ENCODE measurements around the gene TBC1D25.
A peak's percentile ranks its signal among the peaks of the same experiment; 100 is the strongest.
"Not testable (repeated sequence)": the region's sequence is repeated elsewhere in the genome, so short reads cannot be mapped to it uniquely, and the experiment has no call there.

The TBC1D25 gene

GRCh38 chrX:48522291-48522690, 17.2 kb upstream of the TBC1D25 start:
- Histone ChIP-seq H3K4me1 (ENCODE audit: control extremely low read depth in 1 of 4, control insufficient read depth in 4 of 4, insufficient read depth in 4 of 4, low read length in 3 of 4) (peaks cover 5 to 35% (median 20%) of the 10 kb centered on the region in 4 experiments), H3K27me3 (replicated peaks in 2 of 5; ENCODE audit: control insufficient read depth in 4 of 5, insufficient read depth in 5 of 5, low read length in 4 of 5) (no peaks in the 10 kb centered on the region), H3K27ac (ENCODE audit: insufficient read depth in 1 of 2, low read depth in 1 of 2, low read length in 2 of 2, poor library complexity in 1 of 2, severe bottlenecking in 2 of 2) (peak overlapping the region; percentile 55 to 80), H3K9me3 (ENCODE audit: control extremely low read depth in 1 of 5, control insufficient read depth in 4 of 5, insufficient read depth in 2 of 5, low read depth in 1 of 5, low read length in 4 of 5) (no peaks in the 10 kb centered on the region), H3K4me3 (ENCODE audit: control insufficient read depth in 1 of 7, extremely low read depth in 1 of 7, insufficient read depth in 4 of 7, low read depth in 2 of 7, low read length in 6 of 7) (peak overlapping the region; percentile 65 to 85 (median 80)), H3K36me3 (ENCODE audit: control insufficient read depth in 4 of 4, insufficient read depth in 4 of 4, low read length in 3 of 4) (peaks cover 0 to 18% (median 8%) of the 10 kb centered on the region in 4 experiments)
- WGBS (ENCODE audit: insufficient coverage): 27% methylated on average over 8 of the region's 10 CpGs
- CTCF ChIA-PET: no interaction called here
- POLR2A ChIA-PET: interaction anchor here (0.6 kb wide), 1 partner anchor 439 kb away, joined by 3 read pairs; no protein-coding TSS in a partner anchor
- no peak for DNase-seq

- Histone ChIP-seq H3K4me1 (ENCODE audit: control extremely low read depth in 1 of 4, control insufficient read depth in 4 of 4, insufficient read depth in 4 of 4, low read length in 3 of 4) (peaks cover 5 to 35% (median 20%) of the 10 kb centered on the region in 4 experiments), H3K27me3 (replicated peaks in 2 of 5; ENCODE audit: control insufficient read depth in 4 of 5, insufficient read depth in 5 of 5, low read length in 4 of 5) (no peaks in the 10 kb centered on the region), H3K4me3 (ENCODE audit: control insufficient read depth in 1 of 7, extremely low read depth in 1 of 7, insufficient read depth in 4 of 7, low read depth in 2 of 7, low read length in 6 of 7) (peak overlapping the region in 1 of 7 experiments; percentile 37), H3K9me3 (ENCODE audit: control extremely low read depth in 1 of 5, control insufficient read depth in 4 of 5, insufficient read depth in 2 of 5, low read depth in 1 of 5, low read length in 4 of 5) (no peaks in the 10 kb centered on the region), H3K36me3 (ENCODE audit: control insufficient read depth in 4 of 4, insufficient read depth in 4 of 4, low read length in 3 of 4) (peaks cover 0 to 27% (median 15%) of the 10 kb centered on the region in 4 experiments), H3K27ac (ENCODE audit: insufficient read depth in 1 of 2, low read depth in 1 of 2, low read length in 2 of 2, poor library complexity in 1 of 2, severe bottlenecking in 2 of 2) (no peak overlapping the region)
- DNase-seq: no peak
- POLR2A ChIA-PET: no interaction called here
- 79% methylated on average over 9 of the region's 12 CpGs for WGBS (ENCODE audit: insufficient coverage)
- CTCF ChIA-PET: no interaction called here
Observed at GRCh38 chrX:48523682-48524081, 15.8 kb upstream of the TBC1D25 start.

GRCh38 chrX:48525853-48526252, 13.7 kb upstream of the TBC1D25 start:
- POLR2A ChIA-PET; H3K27me3 ChIP-seq (replicated peaks in 2 of 5; ENCODE audit: control insufficient read depth in 4 of 5, insufficient read depth in 5 of 5, low read length in 4 of 5); CTCF ChIA-PET; DNase-seq; H3K4me3 ChIP-seq (ENCODE audit: control insufficient read depth in 1 of 7, extremely low read depth in 1 of 7, insufficient read depth in 4 of 7, low read depth in 2 of 7, low read length in 6 of 7); H3K27ac ChIP-seq (ENCODE audit: insufficient read depth in 1 of 2, low read depth in 1 of 2, low read length in 2 of 2, poor library complexity in 1 of 2, severe bottlenecking in 2 of 2); H3K9me3 ChIP-seq (ENCODE audit: control extremely low read depth in 1 of 5, control insufficient read depth in 4 of 5, insufficient read depth in 2 of 5, low read depth in 1 of 5, low read length in 4 of 5): not testable (repeated sequence)
- peaks cover 0 to 32% (median 16%) of the 10 kb centered on the region in 4 experiments for H3K36me3 ChIP-seq (ENCODE audit: control insufficient read depth in 4 of 4, insufficient read depth in 4 of 4, low read length in 3 of 4)
- 89% methylated on average over 5 of the region's 8 CpGs for whole genome bisulfite sequencing (ENCODE audit: insufficient coverage)
- H3K4me1 ChIP-seq (ENCODE audit: control extremely low read depth in 1 of 4, control insufficient read depth in 4 of 4, insufficient read depth in 4 of 4, low read length in 3 of 4): peaks cover 4 to 21% (median 13%) of the 10 kb centered on the region in 4 experiments

- CTCF ChIA-PET: interaction anchor here (0.8 kb wide), 1 partner anchor 61 kb away, joined by 3 read pairs; no protein-coding TSS in a partner anchor
- DNase-seq: no peak
- H3K27ac ChIP-seq (ENCODE audit: insufficient read depth in 1 of 2, low read depth in 1 of 2, low read length in 2 of 2, poor library complexity in 1 of 2, severe bottlenecking in 2 of 2): no peak overlapping the region
- WGBS (ENCODE audit: insufficient coverage): no CpG with 5 or more reads among the region's 3 CpGs
- POLR2A ChIA-PET: no interaction called here
- H3K4me1 ChIP-seq (ENCODE audit: control extremely low read depth in 1 of 4, control insufficient read depth in 4 of 4, insufficient read depth in 4 of 4, low read length in 3 of 4): no peaks in the 10 kb centered on the region
- H3K9me3 ChIP-seq (ENCODE audit: control extremely low read depth in 1 of 5, control insufficient read depth in 4 of 5, insufficient read depth in 2 of 5, low read depth in 1 of 5, low read length in 4 of 5): no peaks in the 10 kb centered on the region
- H3K4me3 ChIP-seq (ENCODE audit: control insufficient read depth in 1 of 7, extremely low read depth in 1 of 7, insufficient read depth in 4 of 7, low read depth in 2 of 7, low read length in 6 of 7): no peak overlapping the region
- no peaks in the 10 kb centered on the region for H3K27me3 ChIP-seq (replicated peaks in 2 of 5; ENCODE audit: control insufficient read depth in 4 of 5, insufficient read depth in 5 of 5, low read length in 4 of 5)
- peaks cover 0 to 28% (median 15%) of the 10 kb centered on the region in 4 experiments for H3K36me3 ChIP-seq (ENCODE audit: control insufficient read depth in 4 of 4, insufficient read depth in 4 of 4, low read length in 3 of 4)
Observed at GRCh38 chrX:48530736-48531135, 8.8 kb upstream of the TBC1D25 start.

- H3K4me3 ChIP-seq (ENCODE audit: control insufficient read depth in 1 of 7, extremely low read depth in 1 of 7, insufficient read depth in 4 of 7, low read depth in 2 of 7, low read length in 6 of 7): no peak overlapping the region
- WGBS (ENCODE audit: insufficient coverage): 86% methylated on average over 5 of the region's 5 CpGs
- H3K9me3 ChIP-seq (ENCODE audit: control extremely low read depth in 1 of 5, control insufficient read depth in 4 of 5, insufficient read depth in 2 of 5, low read depth in 1 of 5, low read length in 4 of 5): no peaks in the 10 kb centered on the region
- H3K36me3 ChIP-seq (ENCODE audit: control insufficient read depth in 4 of 4, insufficient read depth in 4 of 4, low read length in 3 of 4): peaks cover 0 to 23% (median 14%) of the 10 kb centered on the region in 4 experiments
- H3K27me3 ChIP-seq (replicated peaks in 2 of 5; ENCODE audit: control insufficient read depth in 4 of 5, insufficient read depth in 5 of 5, low read length in 4 of 5): no peaks in the 10 kb centered on the region
- peak in 1 of 3 donors; percentile 37 for DNase-seq
- no peaks in the 10 kb centered on the region for H3K4me1 ChIP-seq (ENCODE audit: control extremely low read depth in 1 of 4, control insufficient read depth in 4 of 4, insufficient read depth in 4 of 4, low read length in 3 of 4)
- ChIA-PET POLR2A (no interaction called here), CTCF (no interaction called here)
- H3K27ac ChIP-seq (ENCODE audit: insufficient read depth in 1 of 2, low read depth in 1 of 2, low read length in 2 of 2, poor library complexity in 1 of 2, severe bottlenecking in 2 of 2): peak overlapping the region in 1 of 2 experiments; percentile 6
Observed at GRCh38 chrX:48531358-48531959, 8.1 kb upstream of the TBC1D25 start.

GRCh38 chrX:48532161-48532560, 7.4 kb upstream of the TBC1D25 start:
- H3K27me3 ChIP-seq (replicated peaks in 2 of 5; ENCODE audit: control insufficient read depth in 4 of 5, insufficient read depth in 5 of 5, low read length in 4 of 5): no peaks in the 10 kb centered on the region
- ChIA-PET POLR2A (no interaction called here), CTCF (no interaction called here)
- WGBS (ENCODE audit: insufficient coverage): no CpG with 5 or more reads among the region's 1 CpG
- DNase-seq: no peak
- no peak overlapping the region for H3K27ac ChIP-seq (ENCODE audit: insufficient read depth in 1 of 2, low read depth in 1 of 2, low read length in 2 of 2, poor library complexity in 1 of 2, severe bottlenecking in 2 of 2)
- no peaks in the 10 kb centered on the region for H3K9me3 ChIP-seq (ENCODE audit: control extremely low read depth in 1 of 5, control insufficient read depth in 4 of 5, insufficient read depth in 2 of 5, low read depth in 1 of 5, low read length in 4 of 5)
- peaks cover 0 to 16% (median 9%) of the 10 kb centered on the region in 4 experiments for H3K36me3 ChIP-seq (ENCODE audit: control insufficient read depth in 4 of 4, insufficient read depth in 4 of 4, low read length in 3 of 4)
- no peaks in the 10 kb centered on the region for H3K4me1 ChIP-seq (ENCODE audit: control extremely low read depth in 1 of 4, control insufficient read depth in 4 of 4, insufficient read depth in 4 of 4, low read length in 3 of 4)
- H3K4me3 ChIP-seq (ENCODE audit: control insufficient read depth in 1 of 7, extremely low read depth in 1 of 7, insufficient read depth in 4 of 7, low read depth in 2 of 7, low read length in 6 of 7): no peak overlapping the region

GRCh38 chrX:48533165-48533564, 6.3 kb upstream of the TBC1D25 start:
- POLR2A ChIA-PET: no interaction called here

More at GRCh38 chrX:48533165-48533564, 6.3 kb upstream of the TBC1D25 start:
- H3K27ac ChIP-seq (ENCODE audit: insufficient read depth in 1 of 2, low read depth in 1 of 2, low read length in 2 of 2, poor library complexity in 1 of 2, severe bottlenecking in 2 of 2): no peak overlapping the region
- H3K27me3 ChIP-seq (replicated peaks in 2 of 5; ENCODE audit: control insufficient read depth in 4 of 5, insufficient read depth in 5 of 5, low read length in 4 of 5): no peaks in the 10 kb centered on the region
- H3K9me3 ChIP-seq (ENCODE audit: control extremely low read depth in 1 of 5, control insufficient read depth in 4 of 5, insufficient read depth in 2 of 5, low read depth in 1 of 5, low read length in 4 of 5): no peaks in the 10 kb centered on the region
- H3K36me3 ChIP-seq (ENCODE audit: control insufficient read depth in 4 of 4, insufficient read depth in 4 of 4, low read length in 3 of 4): peaks cover 0 to 10% (median 5%) of the 10 kb centered on the region in 4 experiments
- no peak for DNase-seq
- CTCF ChIA-PET: no interaction called here
- no peaks in the 10 kb centered on the region for H3K4me1 ChIP-seq (ENCODE audit: control extremely low read depth in 1 of 4, control insufficient read depth in 4 of 4, insufficient read depth in 4 of 4, low read length in 3 of 4)
- H3K4me3 ChIP-seq (ENCODE audit: control insufficient read depth in 1 of 7, extremely low read depth in 1 of 7, insufficient read depth in 4 of 7, low read depth in 2 of 7, low read length in 6 of 7): no peak overlapping the region
- 83% methylated on average over 2 of the region's 3 CpGs for WGBS (ENCODE audit: insufficient coverage)

Data from common myeloid progenitor, CD34-positive (primary cell).